K562 (cell line): ENCODE results near the gene ERF. TPM values are rescaled to one million over a fixed set of nuclear protein-coding genes. Genes with fewer than 3 reads are reported as not detected.

Experiments
- GATAD2B ChIP-seq: fragments of 450-650 bp; IDR thresholded peaks from 2 replicates; pipeline ENCODE4 v1.6.1; 2017; ENCODE audit warnings: mild to moderate bottlenecking, borderline replicate concordance
- NR2F6 ChIP-seq: fragments of 450-650 bp; formaldehyde crosslinking; IDR thresholded peaks from 2 replicates; pipeline ENCODE4 v1.4.0; 2020; ENCODE audit warnings: mild to moderate bottlenecking
- ZNF165 ChIP-seq: fragments of 250-450 bp; sonication (Bioruptor Pico); IDR thresholded peaks from 2 replicates; pipeline ENCODE4 v1.4.0; 2020; ENCODE audit warnings: borderline replicate concordance
- ZNF184 ChIP-seq: sonication (generic); formaldehyde crosslinking; IDR thresholded peaks from 2 replicates; pipeline ENCODE4 v1.5.0; 2020; ENCODE audit warnings: missing genetic modification reagents
- ZNF347 ChIP-seq: fragments of 450-650 bp; formaldehyde crosslinking; IDR thresholded peaks from 2 replicates; pipeline ENCODE4 v1.4.0; 2020; ENCODE audit warnings: low read depth, mild to moderate bottlenecking, moderate library complexity
- ZNF407 ChIP-seq: fragments of 450-650 bp; IDR thresholded peaks from 2 replicates; pipeline ENCODE4 v1.6.1; 2016; ENCODE audit warnings: low read depth
- polyA plus RNA-seq, 8 experiments: library from polyadenylated mRNA; depleted of rRNA in 4 of 8; stranded (reverse) in 5 of 8; unstranded in 3 of 8; fragments of >200 nt; fragmentation: Nextera tagmentation in 2 of 8; fragmentation: Illumina TruSeq in 1 of 8; extraction: Ambion mirVana in 2 of 8; extraction: Trizol in 1 of 8; gene quantifications; 2 replicates each; pipeline versions ENCODE4 v1.2.1 to v1.2.3, GENCODE V29; 2011 to 2014; ENCODE audit warnings: inconsistent platforms in 1 of 8, missing spikeins in 1 of 8
- total RNA-seq, 7 experiments: library from RNA; depleted of rRNA in 6 of 7; stranded (reverse); fragments of >200 nt in 6 of 7; fragmentation: Illumina TruSeq in 2 of 7; extraction: Trizol in 2 of 7; gene quantifications; 2 replicates each; pipeline versions ENCODE4 v1.2.1 to v1.2.3, GENCODE V29; 2011 to 2021; ENCODE audit warnings: low replicate concordance in 1 of 7
- TF ChIP-seq, protein P1 (sequence below): fragments of 450-650 bp; IDR thresholded peaks from 2 replicates; pipeline ENCODE4 v1.6.1; 2016; ENCODE audit warnings: borderline replicate concordance

ERF gene
- total and polyA plus RNA-seq, 9 of the 15 experiments (the other 6 are each of a cell fraction or from before 2014, with no cell fraction given), result 0.03 to 75.4 (median 27.0) TPM

GRCh38 chr19:42235181-42235580 lies 19.7 kb downstream of the ERF start (continued):
- TF ChIP-seq ZNF407 (no peak), NR2F6 (no peak), ZNF165 (CRISPR knock-in tag) (no peak), GATAD2B (no peak), ZNF184 (CRISPR knock-in tag) (no peak), ZNF347 (CRISPR knock-in tag) (no peak)
- TF ChIP-seq, protein P1, sequence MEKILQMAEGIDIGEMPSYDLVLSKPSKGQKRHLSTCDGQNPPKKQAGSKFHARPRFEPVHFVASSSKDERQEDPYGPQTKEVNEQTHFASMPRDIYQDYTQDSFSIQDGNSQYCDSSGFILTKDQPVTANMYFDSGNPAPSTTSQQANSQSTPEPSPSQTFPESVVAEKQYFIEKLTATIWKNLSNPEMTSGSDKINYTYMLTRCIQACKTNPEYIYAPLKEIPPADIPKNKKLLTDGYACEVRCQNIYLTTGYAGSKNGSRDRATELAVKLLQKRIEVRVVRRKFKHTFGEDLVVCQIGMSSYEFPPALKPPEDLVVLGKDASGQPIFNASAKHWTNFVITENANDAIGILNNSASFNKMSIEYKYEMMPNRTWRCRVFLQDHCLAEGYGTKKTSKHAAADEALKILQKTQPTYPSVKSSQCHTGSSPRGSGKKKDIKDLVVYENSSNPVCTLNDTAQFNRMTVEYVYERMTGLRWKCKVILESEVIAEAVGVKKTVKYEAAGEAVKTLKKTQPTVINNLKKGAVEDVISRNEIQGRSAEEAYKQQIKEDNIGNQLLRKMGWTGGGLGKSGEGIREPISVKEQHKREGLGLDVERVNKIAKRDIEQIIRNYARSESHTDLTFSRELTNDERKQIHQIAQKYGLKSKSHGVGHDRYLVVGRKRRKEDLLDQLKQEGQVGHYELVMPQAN, result no peak
- TF ChIP-seq, all 486 proteins: peak for 0
